GM19043 (cell line): ENCODE results near the gene PIP5K1B.
"Not testable (repeated sequence)": the region's sequence is repeated elsewhere in the genome, so short reads cannot be mapped to it uniquely, and the experiment has no call there.

Experiments
- ATAC-seq: cut with Tn5 transposase; IDR thresholded peaks from one replicate; pipeline ENCODE4 v1.9.1; 2021; ENCODE audit warnings: low read depth; ENCODE audit not compliant: unreplicated experiment

The PIP5K1B gene

DNA sequence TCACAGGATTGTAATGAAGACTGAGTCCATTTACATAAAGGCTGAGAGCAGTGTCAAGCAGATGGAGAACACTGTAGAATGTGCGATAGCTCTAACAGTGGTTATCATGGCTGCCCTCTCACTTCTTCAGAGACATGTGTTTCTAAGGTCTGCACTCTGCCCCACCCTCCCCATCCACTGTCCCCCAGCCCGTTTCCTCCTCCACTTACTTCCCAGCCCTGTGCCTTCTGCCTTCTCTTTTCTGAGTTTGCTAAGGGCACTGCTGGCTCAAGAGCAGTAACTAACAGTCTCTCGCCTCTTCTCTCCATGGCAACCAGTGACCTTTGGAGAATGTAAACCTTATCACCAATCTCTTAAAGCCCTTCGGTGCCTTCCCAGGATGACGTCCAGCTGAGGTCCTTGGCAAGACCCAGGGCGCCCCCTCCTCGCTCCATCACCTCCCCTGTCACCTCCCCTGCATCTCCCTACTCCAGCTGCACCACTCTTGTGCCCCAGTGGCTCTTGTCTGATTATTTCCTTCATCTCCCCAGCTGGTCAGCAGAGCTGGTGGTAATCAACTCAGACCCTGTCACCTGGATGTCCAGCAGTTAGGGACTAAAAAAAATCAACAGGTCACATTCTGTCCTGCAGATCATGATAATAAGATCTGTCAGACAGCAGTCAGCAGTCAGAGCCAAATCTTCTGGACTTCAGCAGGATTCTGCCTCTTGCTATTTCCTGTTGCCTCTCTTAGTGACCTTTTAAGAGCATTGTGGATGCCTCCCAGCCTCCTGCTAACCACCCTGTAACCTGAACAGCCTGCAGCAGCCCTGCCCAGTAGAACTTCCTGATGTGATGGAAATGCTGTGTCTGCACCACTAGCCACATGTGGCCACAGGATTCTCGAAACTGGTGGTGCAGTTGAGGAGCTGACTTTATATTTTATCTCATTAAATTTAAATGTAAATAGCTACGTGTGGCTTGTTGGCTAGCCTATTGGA is 339.5 kb downstream of the PIP5K1B start:
- ATAC-seq: no peak

DNA sequence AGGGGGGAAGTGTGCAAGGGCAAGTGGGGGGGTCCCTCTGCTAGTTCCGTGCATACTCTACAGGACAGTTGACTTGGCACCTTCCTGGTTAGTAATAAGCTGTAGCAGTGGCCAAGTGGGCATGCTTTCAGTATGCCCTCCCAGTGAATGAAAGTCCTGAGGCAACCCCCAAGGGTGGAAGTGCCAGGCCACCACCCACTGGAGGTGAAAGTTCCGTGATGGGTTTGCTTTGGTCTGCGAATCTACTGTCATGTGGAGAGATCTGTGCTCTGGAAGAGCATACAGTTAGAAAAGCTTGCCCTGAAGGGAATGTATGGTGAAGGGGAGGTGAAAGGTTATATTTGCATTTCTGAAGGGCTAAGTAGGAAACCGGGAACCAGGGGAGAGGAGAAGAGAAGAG is 340.8 kb downstream of the PIP5K1B start:
- ATAC-seq: no peak

DNA sequence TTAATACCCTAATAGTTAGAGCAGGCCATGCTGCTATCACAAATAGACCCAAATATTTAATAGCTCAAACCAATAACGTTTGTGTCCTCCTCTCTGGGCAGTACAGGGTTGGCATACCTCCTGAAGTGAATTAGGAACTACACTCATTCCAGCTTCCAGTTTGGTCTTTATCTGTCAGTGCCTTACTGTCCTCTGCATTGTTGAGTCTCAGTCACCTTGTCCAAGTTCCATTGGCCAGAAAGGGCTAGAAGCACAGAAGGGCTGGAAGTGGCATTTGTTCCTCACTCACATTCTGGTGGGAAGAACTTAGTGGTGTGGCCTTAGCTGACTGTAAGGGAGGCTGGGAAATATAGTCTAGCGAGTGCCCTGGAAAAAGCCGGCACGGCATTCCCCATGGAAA is 341.7 kb downstream of the PIP5K1B start:
- no peak for ATAC-seq

DNA sequence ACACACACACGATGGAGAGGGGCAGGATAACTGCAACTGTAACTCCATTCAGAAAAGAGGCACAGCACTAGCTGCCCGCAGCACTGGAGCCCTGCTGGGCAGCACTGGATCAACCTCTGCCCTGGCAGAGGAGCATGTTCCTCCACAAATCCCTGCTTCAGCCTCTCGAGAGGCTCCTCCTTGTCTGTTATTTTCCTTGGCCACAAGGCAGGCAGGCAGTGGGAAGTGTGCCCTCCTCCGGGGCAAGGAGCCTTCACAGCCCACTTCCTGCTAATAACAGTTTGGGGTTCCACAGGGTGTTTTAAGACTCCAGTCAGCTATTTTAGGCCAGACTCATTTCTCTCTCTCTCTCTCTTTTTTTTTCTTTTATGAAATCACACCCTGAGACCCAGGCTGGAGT is 342.3 kb downstream of the PIP5K1B start:
- ATAC-seq: no peak

DNA sequence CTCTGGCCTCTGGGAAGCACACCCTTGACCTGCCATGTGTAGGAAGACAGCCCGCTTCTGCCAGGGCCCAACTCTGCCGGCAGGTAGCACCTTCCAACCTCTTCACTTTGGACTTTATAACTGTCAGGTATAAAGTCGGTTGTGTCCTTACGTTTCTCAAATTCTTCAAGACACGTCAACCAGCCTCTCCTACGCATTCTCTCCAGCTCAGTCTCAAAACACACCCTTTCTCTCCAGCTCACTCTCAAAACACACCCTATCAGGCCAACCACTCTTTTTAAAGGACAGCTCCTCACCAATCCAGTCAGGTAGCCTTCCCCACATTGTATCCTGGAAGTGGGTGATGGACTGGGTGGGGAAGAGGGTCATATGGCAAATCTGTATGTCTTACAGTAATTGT is 344.1 kb downstream of the PIP5K1B start:
- no peak for ATAC-seq

DNA sequence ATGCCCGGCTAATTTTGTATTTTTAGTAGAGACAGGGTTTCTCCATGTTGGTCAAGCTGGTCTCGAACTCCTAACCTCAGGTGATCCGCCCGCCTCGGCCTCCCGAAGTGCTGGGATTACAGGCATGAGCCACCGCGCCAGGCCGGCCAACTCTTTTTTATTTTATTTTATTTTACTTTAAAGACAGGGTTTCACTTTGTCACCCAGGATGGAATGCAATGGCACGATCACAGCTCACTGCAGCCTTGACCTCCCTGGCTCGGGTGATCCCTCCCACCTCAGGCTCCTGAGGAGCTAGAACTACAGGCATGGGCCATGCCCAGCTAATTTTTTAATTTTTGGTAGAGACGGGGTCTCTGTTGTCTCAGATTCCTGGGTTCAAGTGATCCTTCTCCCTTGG is 345.9 kb downstream of the PIP5K1B start:
- not testable (repeated sequence) for ATAC-seq

DNA sequence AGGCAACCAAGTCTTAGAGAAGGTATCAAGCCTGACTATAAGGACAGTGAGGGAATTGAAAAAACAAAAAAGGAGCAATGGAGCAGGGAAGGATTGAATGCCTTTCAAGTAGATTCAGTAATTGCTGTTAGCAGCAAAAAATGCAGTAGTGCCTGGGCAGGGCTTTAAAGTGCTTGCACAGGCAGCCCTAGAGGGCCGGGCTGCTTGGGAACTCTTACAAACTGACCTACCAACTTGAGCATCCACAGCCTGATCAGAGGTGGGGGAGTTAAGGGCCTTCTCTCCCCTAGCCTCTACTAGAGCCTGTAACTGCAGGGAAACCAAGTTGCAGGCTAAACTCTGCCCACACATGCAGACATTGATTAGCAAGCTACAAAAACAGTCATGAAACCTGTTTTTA is 349.9 kb downstream of the PIP5K1B start:
- ATAC-seq: no peak

DNA sequence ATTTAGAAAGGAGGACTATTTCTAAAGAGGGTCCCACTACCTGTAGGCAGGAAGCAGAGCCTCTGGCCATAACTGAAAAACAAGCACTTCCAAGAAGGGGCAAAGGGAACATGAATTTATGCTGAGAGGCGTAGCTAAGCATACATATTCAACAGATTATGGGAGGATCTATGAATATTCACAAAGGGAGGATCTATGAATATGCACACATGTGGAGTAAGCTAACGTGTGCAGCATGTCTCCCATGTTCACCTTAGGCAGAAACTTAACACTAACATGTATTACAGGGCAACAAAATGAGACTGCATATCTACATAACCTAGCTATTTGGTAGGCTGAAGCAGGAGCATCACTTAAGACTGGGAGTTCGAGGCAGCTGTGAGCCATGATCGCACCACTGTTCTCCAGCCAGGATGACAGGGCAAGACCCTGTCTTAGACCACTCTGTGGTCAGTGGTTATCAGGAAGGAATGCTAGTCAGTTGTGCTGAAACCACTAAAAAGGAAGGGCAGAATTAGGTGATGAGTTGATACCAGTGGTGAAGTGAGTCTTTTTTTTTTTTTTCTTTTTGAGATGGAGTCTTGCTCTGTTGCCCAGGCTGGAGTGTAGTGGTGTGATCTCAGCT is 351.3 kb downstream of the PIP5K1B start:
- no peak for ATAC-seq

DNA sequence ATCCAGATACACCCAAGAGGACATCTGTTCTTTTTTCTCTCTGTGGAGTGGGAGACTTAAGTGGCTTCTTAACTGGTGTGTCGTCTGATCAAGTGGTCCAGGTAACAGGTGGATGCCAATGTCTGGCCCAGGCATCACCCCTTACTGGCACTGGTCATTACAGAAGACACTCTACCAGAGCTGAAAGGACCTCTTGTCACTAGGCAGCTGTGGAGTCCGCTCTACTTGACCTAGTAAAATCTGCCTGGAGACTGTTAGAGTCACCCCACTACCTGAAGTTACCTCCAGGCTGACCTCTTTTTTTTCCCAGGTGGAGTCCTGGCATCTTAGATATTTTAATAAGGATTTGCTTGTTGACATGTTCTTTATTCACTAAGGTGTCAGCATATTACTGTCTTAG is 353.1 kb downstream of the PIP5K1B start:
- ATAC-seq: no peak
